NCI-H446 treated with DMSO at 0.1 percent for 48 hours (cell line): ENCODE results near the gene BBIP1.

Experiments
- DNase-seq: peaks from one replicate; lab custom pipeline; 2025; lab: John Stamatoyannopoulos, UW

The BBIP1 gene, protein sequence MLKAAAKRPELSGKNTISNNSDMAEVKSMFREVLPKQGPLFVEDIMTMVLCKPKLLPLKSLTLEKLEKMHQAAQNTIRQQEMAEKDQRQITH

DNA sequence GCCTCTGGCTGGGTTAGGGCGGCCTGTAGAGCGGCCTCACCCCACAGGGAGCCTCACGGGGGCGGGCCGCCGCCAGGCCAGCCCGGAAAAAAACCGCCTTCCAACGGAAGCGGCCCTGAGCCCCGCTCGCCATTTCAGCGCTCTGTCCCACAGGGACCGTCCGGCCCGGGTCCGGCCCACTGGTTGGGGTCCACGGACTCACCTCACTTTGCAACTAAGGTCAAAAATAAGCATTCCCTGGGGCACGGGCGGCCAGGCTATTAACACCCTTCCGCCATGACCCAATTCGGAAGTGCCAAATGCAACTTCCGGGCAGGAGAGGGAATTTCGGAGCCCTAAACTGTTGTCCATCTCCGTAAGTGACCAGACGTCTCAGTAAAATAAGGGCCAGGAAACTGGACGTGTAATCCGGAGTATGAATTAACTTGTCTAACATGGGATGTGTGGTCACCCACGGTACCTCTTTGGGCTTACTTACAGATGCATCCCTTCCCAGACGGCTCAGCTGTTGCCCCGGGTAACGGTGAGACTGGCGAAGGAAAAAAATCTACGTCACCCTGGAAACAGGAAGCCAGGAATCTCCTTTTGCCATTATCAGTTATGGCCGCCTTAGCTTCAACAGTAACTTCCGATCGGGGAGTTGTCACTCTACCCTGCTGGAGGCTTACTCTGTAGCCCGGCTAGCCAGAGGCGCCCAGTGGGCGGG lies at the start of gene BBIP1:
TSS of gene BBIP1 (minus strand) at position 538 of the 706 bp plus-strand sequence. CDS start 1,023 bp downstream, outside the sequence.
- peak; percentile 98 for DNase-seq

DNA sequence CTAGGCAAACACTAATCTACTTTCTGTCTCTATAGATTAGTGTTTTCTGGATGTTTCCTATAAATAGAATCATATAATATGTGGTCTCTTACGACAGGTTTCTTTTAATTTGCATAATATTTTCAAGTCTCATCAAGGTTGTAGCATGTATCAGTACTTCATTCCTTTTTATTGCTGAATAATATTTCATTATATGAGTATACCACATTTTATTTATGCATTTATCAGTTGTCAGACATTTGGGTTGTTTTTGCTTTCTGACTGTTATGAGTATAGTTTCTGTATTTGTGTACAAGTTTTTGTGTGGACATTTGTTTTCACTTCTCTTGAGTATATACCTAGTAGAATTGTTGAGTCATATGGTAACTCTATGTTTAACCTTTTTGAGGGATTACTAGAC lies 48.7 kb upstream of the BBIP1 start:
- DNase-seq = no peak

DNA sequence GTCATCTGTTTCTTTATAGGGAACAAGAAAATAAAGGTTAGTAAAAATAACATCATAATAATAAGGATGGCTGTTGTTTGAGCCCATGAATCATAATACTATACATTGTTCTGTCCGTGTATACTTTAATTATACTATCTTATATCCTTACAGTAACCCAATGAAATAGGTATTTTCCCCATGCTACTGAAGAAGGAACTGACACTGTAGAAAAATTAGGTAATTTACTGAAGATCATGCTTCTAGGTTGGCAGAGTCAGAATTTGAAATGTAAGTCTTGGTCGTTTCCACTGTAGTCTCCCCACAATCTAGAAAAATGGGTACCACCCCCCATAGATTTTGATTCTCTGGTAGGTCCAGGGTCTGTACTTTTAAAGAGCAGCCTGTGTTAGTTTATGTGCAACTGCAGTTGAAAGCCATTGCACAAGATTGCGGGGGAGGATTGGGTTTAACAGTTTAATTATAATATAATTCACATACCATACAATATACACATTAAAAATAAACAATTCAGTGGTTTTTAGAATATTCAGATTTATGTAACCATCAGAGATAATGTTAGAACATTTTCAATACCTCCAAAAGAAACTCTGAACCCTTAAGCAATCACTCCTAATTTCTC lies 48.1 kb upstream of the BBIP1 start:
- no peak for DNase-seq

DNA sequence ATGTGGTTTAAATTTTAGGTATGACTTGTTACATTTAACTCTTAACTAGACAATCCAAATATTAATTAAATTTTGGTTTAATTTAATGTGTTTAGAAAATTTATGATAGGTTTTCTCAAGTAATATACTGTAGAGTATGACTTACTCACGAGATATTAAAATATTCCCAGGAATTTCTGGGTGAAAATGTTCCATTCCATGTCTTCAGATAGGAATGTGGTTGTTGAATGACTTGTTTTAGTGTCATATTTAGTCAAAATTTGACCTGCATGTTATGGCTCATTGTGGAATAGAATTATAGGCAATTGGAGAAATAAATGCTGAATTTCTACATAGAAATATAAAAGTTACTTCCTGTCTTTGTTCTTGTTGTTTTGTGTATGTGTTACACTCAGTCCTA lies 47.2 kb upstream of the BBIP1 start:
- no peak for DNase-seq

DNA sequence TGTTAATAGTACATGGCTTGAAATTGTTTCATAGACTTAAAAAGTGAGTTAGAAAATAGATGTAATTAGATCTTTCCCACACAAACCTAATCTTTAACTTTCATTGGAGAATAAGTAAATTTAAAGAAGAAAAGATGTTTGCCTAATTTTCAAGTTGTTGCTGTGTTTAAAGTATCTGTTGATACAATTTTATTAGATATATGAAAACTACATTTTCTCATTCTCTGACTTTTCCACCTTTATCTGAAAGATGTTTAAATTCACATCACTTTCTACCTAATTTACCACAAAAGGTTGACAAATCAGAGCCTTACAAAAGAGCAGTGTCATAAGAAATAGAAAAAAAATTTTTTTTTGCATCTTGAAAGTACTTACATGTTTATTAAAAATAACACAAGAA lies 46.2 kb upstream of the BBIP1 start:
- DNase-seq = no peak

DNA sequence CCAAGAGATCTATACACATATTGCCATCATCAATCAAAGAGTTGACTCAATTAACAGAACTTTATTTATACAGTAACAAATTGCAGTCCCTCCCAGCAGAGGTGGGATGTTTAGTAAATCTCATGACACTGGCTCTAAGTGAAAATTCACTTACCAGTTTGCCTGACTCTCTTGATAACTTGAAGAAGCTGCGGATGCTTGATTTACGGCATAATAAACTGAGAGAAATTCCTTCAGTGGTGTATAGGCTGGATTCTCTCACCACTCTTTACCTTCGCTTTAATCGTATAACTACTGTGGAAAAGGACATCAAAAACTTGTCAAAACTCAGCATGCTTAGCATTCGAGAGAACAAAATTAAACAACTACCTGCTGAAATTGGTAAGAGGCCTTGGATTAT lies 45.7 kb upstream of the BBIP1 start:
- no peak for DNase-seq

DNA sequence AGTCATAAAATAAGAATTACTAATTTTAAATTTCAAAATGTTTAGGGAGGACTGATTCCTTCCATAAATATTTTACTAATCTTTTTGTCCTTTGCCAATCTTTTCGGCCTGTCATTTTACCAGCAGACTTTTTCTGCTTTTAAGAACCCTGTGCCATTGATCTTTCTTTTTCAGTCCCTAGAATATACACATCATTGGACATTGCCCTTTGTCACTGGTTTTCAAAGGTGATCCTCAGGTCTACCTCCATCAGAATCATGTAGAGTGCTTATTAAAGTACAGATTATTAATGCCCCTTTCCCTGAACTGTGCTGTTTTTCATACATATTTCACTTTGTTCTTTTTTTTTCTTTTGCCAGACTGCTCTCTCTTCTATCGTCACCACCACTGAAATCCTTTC lies 44.2 kb upstream of the BBIP1 start:
- no peak for DNase-seq

DNA sequence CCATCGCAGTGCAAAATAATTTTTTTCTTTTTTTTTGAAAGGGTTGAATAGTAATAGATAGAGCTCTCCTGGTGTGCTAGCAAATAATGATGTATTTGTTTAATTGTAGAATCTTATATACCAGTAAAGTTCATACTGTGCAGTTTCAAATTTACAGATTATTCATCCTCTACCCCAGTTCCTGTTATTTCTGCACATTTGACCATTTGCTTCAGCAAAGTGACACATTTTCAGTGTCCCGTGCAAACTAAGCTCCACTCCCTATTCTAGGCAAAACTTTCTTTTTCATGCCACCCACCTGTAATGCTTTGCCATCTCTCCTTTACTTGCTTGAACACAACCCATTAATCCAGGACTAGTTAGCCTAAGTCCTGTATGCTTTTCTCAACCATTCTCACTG lies 43.5 kb upstream of the BBIP1 start:
- no peak for DNase-seq

DNA sequence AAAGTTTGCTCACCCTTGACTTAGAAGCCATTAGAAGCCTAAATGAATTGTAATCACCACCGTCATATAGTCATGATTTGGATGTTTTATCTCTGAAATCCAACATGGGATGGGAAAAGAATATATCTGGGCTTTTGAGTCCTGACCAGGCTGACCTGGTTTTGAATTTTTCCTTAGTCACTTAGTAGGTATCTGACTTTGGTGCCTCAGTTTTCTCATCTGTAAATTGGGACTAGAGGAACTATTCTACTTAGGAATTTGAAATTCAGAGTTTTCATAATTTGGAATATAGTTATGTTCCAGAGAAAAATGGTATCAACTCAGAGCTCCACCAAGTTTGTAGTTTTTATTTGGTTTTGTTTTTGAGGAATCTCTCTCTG lies 41.3 kb upstream of the BBIP1 start:
- DNase-seq = no peak

DNA sequence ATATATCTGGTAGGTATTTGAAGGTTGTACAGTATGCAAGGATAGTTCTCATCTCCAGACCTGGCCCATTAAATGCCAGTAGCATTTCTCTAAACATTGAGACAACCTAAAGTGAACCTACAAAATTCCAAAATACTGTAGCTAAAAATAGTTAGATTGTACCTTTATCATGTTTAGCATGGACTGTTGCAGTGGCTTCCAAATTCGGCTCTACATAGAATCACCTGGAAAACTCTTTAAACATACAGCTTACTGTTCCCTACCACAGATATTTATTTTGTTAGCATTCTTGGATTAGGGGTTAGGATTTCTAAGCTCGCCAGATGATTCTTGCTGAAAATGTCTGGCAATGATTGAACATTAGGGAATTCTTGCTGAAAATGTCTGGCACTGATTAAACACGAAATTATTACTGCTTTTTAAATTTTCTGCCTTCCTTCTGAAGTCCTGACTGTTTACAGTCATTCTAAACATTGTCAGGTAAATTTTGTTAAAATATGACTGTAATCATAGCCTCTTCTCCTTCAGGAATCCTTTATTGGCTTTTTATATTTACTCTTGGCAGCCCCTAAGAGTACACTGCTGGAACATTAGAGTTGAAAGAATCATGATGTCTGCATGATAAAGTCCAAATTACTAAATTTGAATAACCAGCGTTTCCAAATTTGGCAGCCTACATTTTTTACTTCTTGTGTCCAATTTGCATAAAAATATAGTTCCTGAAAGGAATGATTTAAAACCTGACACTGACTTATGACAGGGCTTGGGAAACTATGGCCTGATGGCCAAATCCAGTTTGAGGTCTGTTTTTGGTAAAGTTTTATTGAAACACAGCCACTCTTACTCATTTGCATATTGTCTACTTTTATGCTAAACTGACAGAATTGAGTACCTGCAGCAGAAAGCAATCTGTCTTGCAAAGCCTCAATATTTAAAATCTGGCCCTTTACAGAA lies 40.7 kb upstream of the BBIP1 start:
- no peak for DNase-seq

DNA sequence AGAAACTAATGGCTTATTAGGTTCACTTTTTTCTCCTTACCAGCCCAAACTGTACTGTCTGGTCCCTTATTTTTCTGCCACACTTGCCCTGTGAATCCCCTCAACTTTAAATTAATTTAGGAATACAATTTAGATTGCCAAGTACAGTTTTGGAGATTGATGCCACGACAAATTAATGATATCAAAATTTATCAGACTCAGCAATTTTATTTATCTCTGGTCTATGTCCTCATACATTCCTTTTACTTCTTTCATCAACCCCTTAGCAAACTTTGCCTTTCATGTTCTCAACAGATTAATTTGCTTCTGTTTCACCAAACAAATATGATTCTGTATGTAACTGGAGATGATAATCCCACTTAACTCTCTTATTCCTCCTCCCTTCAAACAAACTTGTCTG lies 38.6 kb upstream of the BBIP1 start:
- no peak for DNase-seq

DNA sequence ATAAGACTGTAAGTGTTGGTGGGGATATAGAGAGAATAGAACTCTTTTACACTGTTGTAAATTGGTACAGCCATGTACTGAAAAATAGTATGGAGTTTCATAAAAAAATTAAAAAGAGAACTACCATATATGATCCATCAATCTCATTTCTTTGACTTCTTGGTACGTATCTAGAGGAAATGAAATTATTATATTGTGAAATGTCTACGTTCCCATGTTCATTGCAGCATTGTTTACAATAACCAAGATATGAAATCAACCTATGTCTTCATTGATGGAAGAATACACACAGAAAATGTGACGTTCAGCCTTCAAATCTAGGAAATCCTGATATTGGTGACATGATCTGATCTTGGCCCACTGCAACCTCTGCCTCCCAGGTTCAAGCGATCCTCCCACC lies 32.4 kb upstream of the BBIP1 start:
- no peak for DNase-seq

DNA sequence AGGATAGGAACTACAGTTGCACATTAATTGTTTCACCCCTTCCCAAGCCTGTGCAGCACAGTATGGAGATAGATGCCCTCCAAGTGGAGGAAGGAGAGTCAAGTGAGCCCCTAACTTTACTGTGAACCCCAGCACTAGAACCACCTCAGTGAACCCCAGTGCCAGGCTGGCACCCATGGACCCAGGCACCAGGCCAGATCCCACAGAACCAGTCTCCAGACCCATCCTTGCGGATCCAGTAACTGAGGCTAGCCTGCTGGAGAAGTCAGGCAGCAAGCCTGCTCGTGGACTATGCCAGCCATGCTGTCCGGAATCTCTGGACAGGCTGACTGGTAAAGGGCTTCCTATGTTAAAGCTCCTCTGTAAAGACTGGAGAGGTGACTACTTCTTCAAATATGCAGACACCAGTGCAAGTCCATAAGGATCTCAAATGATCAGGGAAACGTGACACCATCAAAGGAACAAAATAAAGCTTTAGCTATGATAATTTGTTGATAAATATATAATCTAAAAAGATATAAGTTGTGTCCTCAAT lies 28.1 kb upstream of the BBIP1 start:
- DNase-seq = no peak

DNA sequence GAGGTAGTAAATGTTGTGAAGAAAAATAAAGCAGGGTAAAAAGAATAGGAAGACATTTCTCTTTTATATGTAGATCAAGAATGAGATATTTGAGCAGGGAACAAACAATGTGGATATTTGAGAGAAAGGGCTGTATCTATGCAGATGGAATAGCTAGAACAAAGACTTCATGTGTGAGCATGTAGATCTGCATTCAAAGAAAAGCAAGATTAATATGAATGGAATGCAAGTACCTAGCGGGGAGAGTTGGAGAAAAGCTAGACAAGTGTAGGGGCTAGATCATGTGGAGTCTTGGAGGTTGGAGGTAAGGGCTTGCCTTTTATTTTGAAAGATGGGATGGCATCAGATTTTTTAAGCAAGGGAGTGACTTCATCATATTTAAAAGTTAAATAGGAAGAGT lies 27.5 kb upstream of the BBIP1 start:
- no peak for DNase-seq

DNA sequence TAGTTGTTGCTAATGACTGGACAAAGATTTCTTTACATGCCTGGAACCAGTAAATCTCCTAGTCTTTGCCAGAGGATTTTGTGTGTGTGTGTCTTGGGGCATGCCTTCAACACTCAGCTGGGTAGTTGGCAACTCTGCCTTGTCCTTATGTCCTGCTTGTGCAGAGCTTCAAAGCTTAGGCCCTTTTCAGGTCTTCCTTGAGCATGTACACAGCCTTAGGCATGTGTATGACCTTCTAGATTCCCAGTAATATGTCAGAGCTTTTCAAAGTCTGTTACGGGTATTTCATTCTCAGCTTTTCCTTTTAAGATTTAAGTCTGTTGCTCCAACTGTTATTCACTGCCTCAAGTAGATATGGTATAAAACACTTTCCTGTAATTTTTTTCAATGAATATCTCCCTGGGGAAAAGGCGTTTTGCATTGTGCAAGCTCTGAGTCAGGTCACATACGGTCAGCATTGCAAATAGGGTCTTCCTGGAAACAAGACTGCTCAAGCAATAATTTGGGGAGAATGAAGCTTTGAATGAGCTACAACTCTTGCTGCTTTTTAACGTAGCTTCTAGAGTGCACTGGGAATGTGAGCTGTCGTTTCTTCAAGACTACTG lies 25.9 kb upstream of the BBIP1 start:
- no peak for DNase-seq

DNA sequence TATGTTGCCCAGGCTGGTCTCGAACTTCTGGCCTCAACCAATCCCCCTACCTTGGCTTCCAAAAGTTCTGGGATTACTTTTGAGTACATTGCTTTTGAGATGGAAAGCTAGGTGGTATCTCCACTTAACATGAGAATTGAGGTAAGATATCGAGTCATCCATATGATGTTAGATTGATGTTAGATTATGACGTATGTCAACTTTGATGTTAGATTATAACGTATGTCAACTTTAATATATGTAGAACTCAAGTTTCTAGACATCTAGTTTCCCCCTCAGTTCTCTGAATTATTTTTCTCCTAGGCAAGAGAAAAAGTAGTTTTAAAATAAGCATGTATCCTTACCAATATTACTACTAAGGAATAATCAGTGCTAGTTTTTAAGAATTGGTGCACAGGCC lies 20.4 kb upstream of the BBIP1 start:
- no peak for DNase-seq

DNA sequence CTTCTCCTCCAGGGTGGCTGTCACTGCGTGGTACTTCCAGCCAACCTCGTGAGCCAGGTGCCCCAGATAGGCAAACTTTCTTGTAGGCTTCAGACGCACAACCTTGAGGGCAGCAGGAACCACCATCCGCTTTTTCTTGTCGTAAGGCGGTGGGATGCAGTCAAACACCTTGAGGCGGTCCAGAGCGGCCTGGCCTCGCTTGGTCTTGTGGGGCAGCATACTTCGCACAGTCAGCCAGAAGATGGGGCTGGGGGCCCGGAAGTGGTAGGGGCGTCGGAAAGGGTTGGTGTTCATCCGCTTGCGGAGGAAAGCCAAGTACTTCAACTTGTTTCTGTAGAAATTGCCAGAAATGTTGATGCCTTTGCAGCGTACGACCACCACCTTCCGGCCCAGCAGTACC lies 17.8 kb upstream of the BBIP1 start:
- no peak for DNase-seq

DNA sequence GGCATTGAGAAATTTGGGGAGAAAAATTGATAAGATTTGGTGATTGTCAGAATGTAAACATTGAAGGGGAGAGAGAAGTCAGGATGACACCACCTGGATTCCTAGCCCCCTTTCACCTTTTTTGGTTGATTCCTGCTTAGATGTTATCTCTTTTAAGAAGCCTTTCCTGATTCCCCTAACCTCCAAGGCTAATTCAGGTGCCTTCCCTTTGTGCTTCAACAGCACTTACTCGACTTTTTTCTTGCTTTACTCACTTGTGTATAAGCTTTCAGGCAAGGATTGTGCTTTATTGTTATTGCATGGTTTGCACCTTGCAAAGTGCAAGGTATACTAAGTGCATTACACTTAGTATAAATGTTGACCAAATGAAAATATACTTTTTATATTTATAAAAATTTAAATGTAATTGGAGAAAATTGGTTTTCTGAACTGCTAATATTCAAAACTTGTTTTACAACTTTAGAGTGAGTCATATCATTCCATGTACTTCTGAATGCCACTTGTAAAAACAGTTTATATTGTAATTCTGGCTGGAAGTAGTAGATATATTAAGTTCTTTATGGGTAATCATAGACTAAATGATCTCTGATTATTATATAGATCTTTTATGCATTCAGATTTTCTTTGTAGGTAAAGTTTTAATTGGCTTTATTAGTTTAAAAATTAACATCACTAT lies 13.7 kb upstream of the BBIP1 start:
- DNase-seq = no peak

DNA sequence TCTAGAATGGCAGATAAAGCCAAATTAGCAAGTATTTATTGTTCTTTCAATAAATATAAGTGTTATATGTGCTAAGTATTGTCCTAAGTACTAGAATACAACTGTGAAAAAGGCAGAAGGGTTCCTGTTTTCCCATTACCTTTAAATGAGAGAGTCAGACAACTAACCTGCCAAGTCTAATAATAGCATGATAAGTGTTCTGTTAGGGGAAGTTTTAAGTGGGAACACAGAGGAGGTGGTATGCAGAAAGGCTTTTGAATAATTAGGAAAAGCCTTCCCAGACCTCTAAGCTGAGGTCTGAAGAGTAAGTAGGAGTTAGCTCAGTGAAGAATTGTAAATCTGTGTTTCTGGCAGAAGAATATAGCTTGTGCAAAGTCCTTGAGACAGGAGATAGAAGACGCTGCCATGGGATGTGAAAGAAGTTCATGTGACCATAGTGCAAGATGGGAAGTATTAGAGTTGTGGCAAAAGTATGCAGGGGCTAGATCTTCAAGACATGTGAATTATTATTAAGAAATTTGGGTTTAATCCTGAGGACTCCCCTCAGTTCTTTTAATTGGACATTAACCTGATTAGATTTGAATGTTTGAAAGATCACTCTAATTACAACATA lies 12.9 kb upstream of the BBIP1 start:
- DNase-seq = no peak

DNA sequence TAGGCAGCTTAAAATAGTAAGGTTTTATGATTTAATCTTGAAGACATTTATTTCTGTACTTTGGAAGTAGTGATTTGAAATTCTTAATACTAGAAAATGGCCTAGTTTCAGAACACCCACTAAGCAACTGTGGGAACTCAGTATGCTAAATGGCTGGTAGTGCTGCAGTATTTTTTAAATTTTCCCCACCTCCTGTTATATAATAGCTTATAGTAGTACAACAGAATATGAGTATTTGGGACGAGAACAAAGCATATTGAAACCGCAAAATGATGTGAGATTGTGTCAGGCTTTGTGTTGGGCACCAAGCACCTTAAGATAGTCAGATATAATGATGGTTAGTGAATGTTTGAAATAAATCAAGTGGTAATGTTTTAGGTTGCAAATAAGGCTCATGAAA lies 8.5 kb upstream of the BBIP1 start:
- DNase-seq = no peak

DNA sequence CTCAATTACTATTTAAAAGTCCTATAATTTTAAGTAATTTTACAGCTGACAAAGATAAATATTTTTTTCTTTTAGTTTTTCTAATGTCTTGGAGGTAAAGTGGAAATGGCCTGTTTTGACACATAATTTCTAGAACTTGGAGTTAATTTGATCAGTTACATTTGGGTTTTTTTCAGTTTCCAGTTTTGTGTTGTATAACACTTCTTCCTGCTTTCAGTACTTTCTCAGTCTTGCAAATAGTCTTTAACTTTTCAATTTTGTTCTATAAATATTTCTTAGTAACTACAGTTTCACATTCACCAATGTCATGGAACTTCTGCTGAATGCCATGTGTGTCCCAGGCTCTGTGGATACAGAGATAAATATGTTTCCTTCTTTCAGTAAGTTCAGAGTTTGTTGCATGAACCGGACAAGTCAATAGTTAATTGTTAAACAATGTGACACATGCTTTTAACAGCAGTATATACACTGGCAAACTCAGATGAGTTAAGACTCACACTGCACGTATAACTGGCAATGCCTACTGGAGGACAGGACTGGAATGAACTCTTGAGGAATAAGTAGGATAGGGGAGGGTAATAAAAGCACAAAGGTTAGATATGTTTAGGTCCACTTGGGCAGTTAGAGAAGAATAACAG lies 5.0 kb upstream of the BBIP1 start:
- no peak for DNase-seq
